ENCODE measurements around the gene ADGRG3. TPM values are rescaled to one million over a fixed set of nuclear protein-coding genes. Genes with fewer than 3 reads are reported as not detected.

The ADGRG3 gene
- total and polyA plus RNA-seq, 2 of the 8 experiments (the other 6 are each of a cell fraction or from before 2014, with no cell fraction given): 0.28 to 0.98 TPM

DNA sequence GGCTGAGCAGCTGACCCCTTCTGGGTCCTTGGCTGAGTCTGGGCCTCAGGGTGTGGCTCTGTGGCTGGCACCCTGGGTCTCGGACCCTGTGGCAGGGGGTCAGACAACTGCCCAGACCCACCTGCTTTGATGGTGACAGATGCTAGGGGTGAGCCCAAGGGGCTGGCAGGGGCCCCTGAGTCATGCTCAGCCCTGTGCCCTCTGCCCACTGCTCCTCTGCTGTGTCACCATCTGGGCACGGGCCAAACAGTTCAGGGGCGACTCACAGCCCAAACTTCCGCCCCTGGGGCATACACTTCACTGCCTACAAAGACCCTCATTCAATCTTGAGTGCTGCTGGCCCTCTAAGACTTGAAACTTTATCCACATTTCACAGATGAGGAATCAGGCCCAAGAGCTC is 33.9 kb upstream of the ADGRG3 start:
- DNase-seq (ENCODE audit: low read depth in 1 of 2, low spot score in 2 of 2) (no peak), FAIRE-seq (no peak)
- Histone ChIP-seq H3K4me3 (ENCODE audit: extremely low read depth in 1 of 4, insufficient read depth in 2 of 4, low read depth in 3 of 4, low read length in 4 of 4) (no peak overlapping the region), H3K18ac (ENCODE audit: extremely low read depth, low read length) (no peak overlapping the region), H3K4me2 (ENCODE audit: insufficient read depth in 1 of 2, low read depth in 2 of 2, low read length in 2 of 2) (no peak overlapping the region), H2BK15ac (ENCODE audit: low read length) (no peak overlapping the region), H2BK12ac (ENCODE audit: low read depth, low read length) (no peak overlapping the region), H3K4ac (replicated peaks; ENCODE audit: insufficient read length, low read depth, low read length) (no peak overlapping the region), H3K27me3 (replicated peaks in 1 of 4; ENCODE audit: control insufficient read depth in 3 of 4, extremely low read depth in 1 of 4, insufficient read depth in 3 of 4, low read length in 3 of 4) (no peaks in the 10 kb centered on the region; a peak in 3 of 7 replicates), H3K79me1 (ENCODE audit: low read depth, low read length) (no peaks in the 10 kb centered on the region), H2BK5ac (ENCODE audit: low read depth, low read length) (no peak overlapping the region), H3K79me2 (ENCODE audit: control insufficient read depth in 1 of 2, insufficient read depth in 2 of 2, low read length in 2 of 2) (no peaks in the 10 kb centered on the region), H4K8ac (ENCODE audit: extremely low read depth, insufficient read depth, low read length) (no peak overlapping the region), H3K9me3 (ENCODE audit: insufficient read depth in 2 of 2, low read depth in 1 of 2, low read length in 1 of 2) (no peaks in the 10 kb centered on the region), H3K23me2 (ENCODE audit: low read depth, low read length) (no peaks in the 10 kb centered on the region; the same call in 1 of the 2 replicates), H3K56ac (replicated peaks; ENCODE audit: insufficient read length, low read depth, low read length) (no peak overlapping the region), H3K23ac (ENCODE audit: insufficient read length) (no peak overlapping the region), H4K5ac (ENCODE audit: insufficient read length, low read depth, low read length) (no peak overlapping the region), H2BK20ac (ENCODE audit: low read length) (no peak overlapping the region), H4K20me1 (replicated peaks in 1 of 2; ENCODE audit: control insufficient read depth in 1 of 2, insufficient read depth in 2 of 2, low read length in 2 of 2) (peaks cover 0 to 2% of the 10 kb centered on the region in 2 experiments), H3K9ac (replicated peaks in 1 of 4; ENCODE audit: extremely low read depth in 1 of 4, low read depth in 3 of 4, low read length in 3 of 4) (no peak overlapping the region), H3K27ac (ENCODE audit: low read depth, low read length) (no peak overlapping the region), H3K4me1 (replicated peaks in 1 of 4; ENCODE audit: control insufficient read depth in 3 of 4, insufficient read depth in 4 of 4, low read length in 3 of 4) (peaks cover 0 to 5% (median 0%) of the 10 kb centered on the region in 4 experiments; a peak in 2 of 7 replicates), H2BK120ac (replicated peaks; ENCODE audit: low read depth, low read length) (no peak overlapping the region), H4K91ac (replicated peaks; ENCODE audit: insufficient read length, low read length) (no peak overlapping the region), H2AK5ac (ENCODE audit: low read depth, low read length) (no peak overlapping the region), H3K36me3 (ENCODE audit: control insufficient read depth in 2 of 4, insufficient read depth in 4 of 4, low read length in 3 of 4) (no peaks in the 10 kb centered on the region), H2AFZ (ENCODE audit: low read length) (no peak overlapping the region), H3K14ac (ENCODE audit: insufficient read length) (no peak overlapping the region)
- ChIA-PET CTCF (ENCODE audit: partially characterized antibody) (interaction anchor here (1.0 to 9.2 kb wide), 5 partner anchors 11 to 58 kb away, joined by 3 to 104 read pairs (median 11); no protein-coding TSS in a partner anchor), POLR2A (ENCODE audit: partially characterized antibody) (interaction anchor here (0.6 kb wide), 1 partner anchor 39 kb away, joined by 3 read pairs; no protein-coding TSS in a partner anchor)
- whole genome bisulfite sequencing, 2 experiments (ENCODE audit: extremely low coverage in 1 of 2, insufficient coverage in 1 of 2, insufficient read length in 1 of 2, insufficient replicate concordance in 2 of 2, low coverage in 1 of 2, low lambda C conversion rate in 2 of 2, missing lambda C conversion rate in 1 of 2): 98% methylated on average over 4 of the region's 4 CpGs; no CpG with 5 or more reads in 1 of the 2 experiments
- TF ChIP-seq ATF2 (IDR thresholded peaks at IDR 0.05; ENCODE audit: low read length) (no peak), POU5F1 (IDR thresholded peaks at IDR 0.05; ENCODE audit: low read depth, low read length) (no peak), SIX5 (IDR thresholded peaks at IDR 0.05; ENCODE audit: low read depth, low read length) (no peak), RXRA (IDR thresholded peaks at IDR 0.05; ENCODE audit: insufficient read depth, low read depth, low read length) (no peak), NANOG (IDR thresholded peaks at IDR 0.05; ENCODE audit: insufficient read depth, low read depth, low read length, poor library complexity, severe bottlenecking) (no peak), EGR1 (IDR thresholded peaks at IDR 0.05; ENCODE audit: borderline replicate concordance, low read depth, low read length) (no peak), MAFK (IDR thresholded peaks at IDR 0.05; ENCODE audit: low read depth, low read length) (no peak)
